Ishikawa (cell line): Measurements from ENCODE around the gene TXNRD1.

Experiments used
- CEBPB ChIP-seq: IDR thresholded peaks from 2 replicates; pipeline ENCODE4 v1.6.1; 2012
- TAF1 ChIP-seq: IDR thresholded peaks from 2 replicates; pipeline ENCODE4 v1.6.1; 2012; ENCODE audit warnings: low read depth, mild to moderate bottlenecking
- TEAD4 ChIP-seq: IDR thresholded peaks from 2 replicates; pipeline ENCODE4 v1.6.1; 2012
- YY1 ChIP-seq: IDR thresholded peaks from 2 replicates; pipeline ENCODE4 v1.6.1; 2012; ENCODE audit warnings: low read depth
- TF ChIP-seq, protein P1 (sequence below): IDR thresholded peaks from 2 replicates; pipeline ENCODE4 v1.6.1; 2012; ENCODE audit warnings: low read depth, mild to moderate bottlenecking

DNA sequence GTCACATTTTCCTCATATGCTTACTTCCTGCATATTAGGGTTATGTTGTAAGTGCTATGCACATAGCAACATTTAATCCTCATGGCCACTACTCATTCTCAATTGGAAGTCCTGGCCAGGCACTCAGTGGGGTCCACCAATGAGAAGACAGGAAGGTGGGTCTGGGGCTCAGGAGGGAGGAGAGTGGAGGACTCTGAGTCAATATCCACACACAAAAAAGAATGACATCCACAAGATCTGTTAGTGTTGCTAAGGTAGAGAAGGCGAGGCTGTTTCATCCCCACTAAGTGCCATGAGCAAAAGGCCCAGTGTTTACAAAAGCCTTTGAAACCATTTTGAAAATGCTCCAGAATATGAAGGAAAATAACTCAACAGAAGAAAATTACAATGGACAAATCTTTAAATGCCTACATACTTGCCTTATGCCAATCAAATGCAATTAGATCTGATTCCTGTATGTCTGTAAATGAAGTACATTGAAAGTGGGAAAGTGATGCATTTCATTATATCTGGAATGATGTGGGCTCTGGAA lies 141.9 kb downstream of the TXNRD1 start:
- TF ChIP-seq TEAD4 = no peak
- no peak for TF ChIP-seq TAF1
- TF ChIP-seq CEBPB = no peak
- TF ChIP-seq, protein P1, sequence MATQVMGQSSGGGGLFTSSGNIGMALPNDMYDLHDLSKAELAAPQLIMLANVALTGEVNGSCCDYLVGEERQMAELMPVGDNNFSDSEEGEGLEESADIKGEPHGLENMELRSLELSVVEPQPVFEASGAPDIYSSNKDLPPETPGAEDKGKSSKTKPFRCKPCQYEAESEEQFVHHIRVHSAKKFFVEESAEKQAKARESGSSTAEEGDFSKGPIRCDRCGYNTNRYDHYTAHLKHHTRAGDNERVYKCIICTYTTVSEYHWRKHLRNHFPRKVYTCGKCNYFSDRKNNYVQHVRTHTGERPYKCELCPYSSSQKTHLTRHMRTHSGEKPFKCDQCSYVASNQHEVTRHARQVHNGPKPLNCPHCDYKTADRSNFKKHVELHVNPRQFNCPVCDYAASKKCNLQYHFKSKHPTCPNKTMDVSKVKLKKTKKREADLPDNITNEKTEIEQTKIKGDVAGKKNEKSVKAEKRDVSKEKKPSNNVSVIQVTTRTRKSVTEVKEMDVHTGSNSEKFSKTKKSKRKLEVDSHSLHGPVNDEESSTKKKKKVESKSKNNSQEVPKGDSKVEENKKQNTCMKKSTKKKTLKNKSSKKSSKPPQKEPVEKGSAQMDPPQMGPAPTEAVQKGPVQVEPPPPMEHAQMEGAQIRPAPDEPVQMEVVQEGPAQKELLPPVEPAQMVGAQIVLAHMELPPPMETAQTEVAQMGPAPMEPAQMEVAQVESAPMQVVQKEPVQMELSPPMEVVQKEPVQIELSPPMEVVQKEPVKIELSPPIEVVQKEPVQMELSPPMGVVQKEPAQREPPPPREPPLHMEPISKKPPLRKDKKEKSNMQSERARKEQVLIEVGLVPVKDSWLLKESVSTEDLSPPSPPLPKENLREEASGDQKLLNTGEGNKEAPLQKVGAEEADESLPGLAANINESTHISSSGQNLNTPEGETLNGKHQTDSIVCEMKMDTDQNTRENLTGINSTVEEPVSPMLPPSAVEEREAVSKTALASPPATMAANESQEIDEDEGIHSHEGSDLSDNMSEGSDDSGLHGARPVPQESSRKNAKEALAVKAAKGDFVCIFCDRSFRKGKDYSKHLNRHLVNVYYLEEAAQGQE = no peak
- no peak for TF ChIP-seq YY1
